HUDEP-2 (cell line): ENCODE measurements around the gene CAPN9.
"Not testable (repeated sequence)": the region's sequence is repeated elsewhere in the genome, so short reads cannot be mapped to it uniquely, and the experiment has no call there.

Source experiments
- DNase-seq, 76 experiments: peaks; one replicate each; lab custom pipeline; 2025; ENCODE audit not compliant: unreplicated experiment in 76 of 76; lab: John Stamatoyannopoulos, UW

CAPN9 gene

GRCh38 chr1:230844561-230844960 is 97.4 kb downstream of the CAPN9 start:
- DNase-seq: no peak

- DNase-seq: not testable (repeated sequence)
These were observed 98.0 kb downstream of the CAPN9 start for GRCh38 chr1:230845184-230845583.

DNA sequence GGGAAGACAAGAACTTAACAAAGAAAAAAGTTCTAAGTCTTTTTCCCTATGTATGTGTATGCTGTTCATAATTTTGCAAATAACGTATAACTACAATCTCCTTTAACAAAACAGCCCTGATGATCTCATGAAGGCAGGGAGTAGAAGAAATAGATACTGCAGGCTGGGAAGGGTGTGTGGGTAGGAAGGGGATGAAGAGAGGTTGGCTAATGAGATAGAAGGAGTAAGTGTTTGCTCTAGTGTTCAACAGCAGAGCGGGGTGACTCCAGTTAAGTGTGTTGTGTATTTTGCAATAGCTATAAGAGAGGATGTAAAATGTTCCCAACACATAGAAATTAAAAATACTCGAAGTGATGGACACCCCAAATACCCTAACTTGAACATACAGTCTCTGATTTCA is 101.0 kb downstream of the CAPN9 start:
- DNase-seq: no peak

GRCh38 chr1:230849451-230850224 is 102.5 kb downstream of the CAPN9 start:
- DNase-seq: no peak

DNA sequence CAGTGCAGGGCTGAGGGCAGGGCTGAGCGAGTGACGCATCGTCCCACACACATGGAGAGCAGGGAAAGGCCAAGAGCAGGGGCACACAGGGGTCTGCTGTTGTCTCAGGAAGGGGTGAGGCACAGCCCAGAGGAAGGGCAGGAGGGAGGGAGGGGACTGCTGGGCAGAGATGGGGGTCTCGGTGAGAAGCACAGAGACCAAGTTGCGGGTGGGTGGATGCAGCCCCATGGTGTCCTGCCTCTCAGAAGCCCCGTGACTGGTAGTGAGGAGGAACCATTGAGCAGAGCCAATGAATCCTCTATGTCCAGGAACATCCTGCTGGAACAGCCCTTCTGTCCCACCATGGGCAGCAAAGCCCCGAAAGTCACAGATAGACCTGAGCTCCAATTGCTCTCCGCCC is 103.4 kb downstream of the CAPN9 start:
- no peak for DNase-seq

GRCh38 chr1:230851291-230851691 is 104.1 kb downstream of the CAPN9 start:
- DNase-seq: no peak
